ENCODE results near the gene CPNE5. TPM values are rescaled to one million over a fixed set of nuclear protein-coding genes. Genes with fewer than 3 reads are reported as not detected.
A peak's percentile ranks its signal among the peaks of the same experiment; 100 is the strongest.

The CPNE5 gene
- total RNA-seq, 1 donor from 2014 or later = not detected

- no peak for DNase-seq (ENCODE audit: extremely low spot score, unreplicated experiment)
- Mint-ChIP-seq H3K27ac (ENCODE audit: unreplicated experiment) (no peak overlapping the region), H3K36me3 (ENCODE audit: unreplicated experiment) (peaks cover 10% of the 10 kb centered on the region), H3K9me3 (ENCODE audit: unreplicated experiment) (no peaks in the 10 kb centered on the region), H3K27me3 (ENCODE audit: unreplicated experiment) (no peaks in the 10 kb centered on the region), H3K4me3 (ENCODE audit: unreplicated experiment) (no peak overlapping the region), H3K4me1 (ENCODE audit: unreplicated experiment) (peaks cover 14% of the 10 kb centered on the region)
- TF ChIP-seq CTCF (IDR thresholded peaks at IDR 0.05) = no peak
Observed at GRCh38 chr6:36856277-36856676, 17.0 kb upstream of the CPNE5 start.

- H3K27ac Mint-ChIP-seq (ENCODE audit: unreplicated experiment) = no peak overlapping the region
- H3K27me3 Mint-ChIP-seq (ENCODE audit: unreplicated experiment) = no peaks in the 10 kb centered on the region
- TF ChIP-seq CTCF (IDR thresholded peaks at IDR 0.05) = no peak
- H3K36me3 Mint-ChIP-seq (ENCODE audit: unreplicated experiment) = peaks cover 13% of the 10 kb centered on the region
- no peak for DNase-seq (ENCODE audit: extremely low spot score, unreplicated experiment)
- H3K4me3 Mint-ChIP-seq (ENCODE audit: unreplicated experiment) = no peak overlapping the region
- peaks cover 14% of the 10 kb centered on the region for H3K4me1 Mint-ChIP-seq (ENCODE audit: unreplicated experiment)
- peaks cover 4% of the 10 kb centered on the region for H3K9me3 Mint-ChIP-seq (ENCODE audit: unreplicated experiment)
Observed at GRCh38 chr6:36855750-36856149, 16.5 kb upstream of the CPNE5 start.

GRCh38 chr6:36853325-36853724 lies 14.1 kb upstream of the CPNE5 start:
- Mint-ChIP-seq H3K36me3 (ENCODE audit: unreplicated experiment) (peaks cover 14% of the 10 kb centered on the region), H3K27ac (ENCODE audit: unreplicated experiment) (peak overlapping the region; percentile 12), H3K9me3 (ENCODE audit: unreplicated experiment) (peaks cover 4% of the 10 kb centered on the region), H3K27me3 (ENCODE audit: unreplicated experiment) (no peaks in the 10 kb centered on the region), H3K4me1 (ENCODE audit: unreplicated experiment) (peaks cover 22% of the 10 kb centered on the region), H3K4me3 (ENCODE audit: unreplicated experiment) (no peak overlapping the region)
- DNase-seq (ENCODE audit: extremely low spot score, unreplicated experiment) = no peak
- TF ChIP-seq CTCF (IDR thresholded peaks at IDR 0.05) = no peak

- DNase-seq (ENCODE audit: extremely low spot score, unreplicated experiment) = no peak
- H3K4me1 Mint-ChIP-seq (ENCODE audit: unreplicated experiment) = peaks cover 22% of the 10 kb centered on the region
- H3K9me3 Mint-ChIP-seq (ENCODE audit: unreplicated experiment) = peaks cover 4% of the 10 kb centered on the region
- no peak overlapping the region for H3K4me3 Mint-ChIP-seq (ENCODE audit: unreplicated experiment)
- peak overlapping the region; percentile 15 for H3K27ac Mint-ChIP-seq (ENCODE audit: unreplicated experiment)
- no peak for TF ChIP-seq CTCF (IDR thresholded peaks at IDR 0.05)
- no peaks in the 10 kb centered on the region for H3K27me3 Mint-ChIP-seq (ENCODE audit: unreplicated experiment)
- peaks cover 14% of the 10 kb centered on the region for H3K36me3 Mint-ChIP-seq (ENCODE audit: unreplicated experiment)
Observed at GRCh38 chr6:36852481-36853147, 13.4 kb upstream of the CPNE5 start.

- no peak for TF ChIP-seq CTCF (IDR thresholded peaks at IDR 0.05)
- Mint-ChIP-seq H3K4me3 (ENCODE audit: unreplicated experiment) (no peak overlapping the region), H3K9me3 (ENCODE audit: unreplicated experiment) (peaks cover 4% of the 10 kb centered on the region), H3K27ac (ENCODE audit: unreplicated experiment) (no peak overlapping the region), H3K4me1 (ENCODE audit: unreplicated experiment) (peaks cover 22% of the 10 kb centered on the region), H3K36me3 (ENCODE audit: unreplicated experiment) (peaks cover 13% of the 10 kb centered on the region), H3K27me3 (ENCODE audit: unreplicated experiment) (no peaks in the 10 kb centered on the region)
- DNase-seq (ENCODE audit: extremely low spot score, unreplicated experiment) = no peak
Observed at GRCh38 chr6:36851626-36852025, 12.4 kb upstream of the CPNE5 start.
